GM18517 (cell line): ENCODE data around the gene SLC35E1.
A peak's percentile ranks its signal among the peaks of the same experiment; 100 is the strongest.

Source experiments
- ATAC-seq: cut with Tn5 transposase; IDR thresholded peaks from one replicate; pipeline ENCODE4 v1.9.1; 2021; ENCODE audit warnings: mild to moderate bottlenecking, moderate library complexity; ENCODE audit not compliant: unreplicated experiment

SLC35E1 gene

GRCh38 chr19:16582486-16583261 lies 10.5 kb upstream of the SLC35E1 start:
- ATAC-seq = no peak

- ATAC-seq = no peak
Observed at GRCh38 chr19:16581971-16582343, 9.7 kb upstream of the SLC35E1 start.

- no peak for ATAC-seq
Observed at GRCh38 chr19:16581145-16581970, 9.1 kb upstream of the SLC35E1 start.

GRCh38 chr19:16579381-16579780 lies 7.2 kb upstream of the SLC35E1 start:
- no peak for ATAC-seq

- no peak for ATAC-seq
Observed at GRCh38 chr19:16577531-16577985, 5.3 kb upstream of the SLC35E1 start.

- ATAC-seq = no peak
Observed at GRCh38 chr19:16576690-16577530, 4.7 kb upstream of the SLC35E1 start.

- ATAC-seq = no peak
Observed at GRCh38 chr19:16575861-16576689, 3.9 kb upstream of the SLC35E1 start.

- ATAC-seq = no peak
Observed at GRCh38 chr19:16575282-16575681, 3.1 kb upstream of the SLC35E1 start.

- no peak for ATAC-seq
Observed at GRCh38 chr19:16573925-16574324, 1.7 kb upstream of the SLC35E1 start.

GRCh38 chr19:16573296-16573695 lies 1.1 kb upstream of the SLC35E1 start:
- no peak for ATAC-seq

- peak; percentile 29 for ATAC-seq
Observed at GRCh38 chr19:16571822-16572331, 338 bp downstream of the SLC35E1 start.

- ATAC-seq = no peak
Observed at GRCh38 chr19:16571283-16571682, 932 bp downstream of the SLC35E1 start.

- ATAC-seq = no peak
Observed at GRCh38 chr19:16569609-16570320, 2.5 kb downstream of the SLC35E1 start.

GRCh38 chr19:16566702-16567101 lies 5.5 kb downstream of the SLC35E1 start:
- ATAC-seq = no peak

GRCh38 chr19:16566161-16566560 lies 6.1 kb downstream of the SLC35E1 start:
- no peak for ATAC-seq

- ATAC-seq = no peak
Observed at GRCh38 chr19:16564842-16565241, 7.4 kb downstream of the SLC35E1 start.

GRCh38 chr19:16562608-16563025 lies 9.6 kb downstream of the SLC35E1 start:
- ATAC-seq = no peak

GRCh38 chr19:16561382-16561781 lies 10.8 kb downstream of the SLC35E1 start:
- ATAC-seq = no peak

- ATAC-seq = no peak
Observed at GRCh38 chr19:16559780-16560276, 12.4 kb downstream of the SLC35E1 start.
